Measurements from ENCODE around the gene SLC38A10.

Gene SLC38A10

DNA sequence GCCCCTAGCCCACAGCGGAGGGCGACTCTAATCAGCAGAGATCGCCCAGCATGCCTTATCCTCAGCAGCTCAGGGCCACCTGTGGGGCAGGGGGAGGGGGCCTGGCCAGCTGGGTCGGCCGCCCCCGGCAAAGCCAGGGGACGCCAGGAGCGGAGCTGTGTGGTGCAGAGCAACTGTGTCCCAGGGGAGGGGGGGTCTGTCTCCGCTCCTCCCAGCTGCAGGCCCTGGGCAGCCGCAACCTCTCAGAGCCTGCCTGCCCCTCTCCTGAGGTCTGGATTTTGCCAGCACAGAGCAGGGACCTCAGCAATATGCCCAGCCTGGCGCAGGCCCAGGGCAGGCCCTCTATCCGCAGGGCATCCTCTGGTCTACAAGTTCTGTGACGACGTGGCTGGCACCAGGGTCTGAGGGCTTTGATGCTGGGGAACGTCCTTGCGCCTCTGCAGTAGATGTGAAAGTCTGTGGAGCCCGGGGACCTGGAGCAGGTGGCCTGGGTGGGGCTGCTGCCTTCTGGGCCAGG, 36.5 kb upstream of the SLC38A10 start:
- no peak for DNase-seq

DNA sequence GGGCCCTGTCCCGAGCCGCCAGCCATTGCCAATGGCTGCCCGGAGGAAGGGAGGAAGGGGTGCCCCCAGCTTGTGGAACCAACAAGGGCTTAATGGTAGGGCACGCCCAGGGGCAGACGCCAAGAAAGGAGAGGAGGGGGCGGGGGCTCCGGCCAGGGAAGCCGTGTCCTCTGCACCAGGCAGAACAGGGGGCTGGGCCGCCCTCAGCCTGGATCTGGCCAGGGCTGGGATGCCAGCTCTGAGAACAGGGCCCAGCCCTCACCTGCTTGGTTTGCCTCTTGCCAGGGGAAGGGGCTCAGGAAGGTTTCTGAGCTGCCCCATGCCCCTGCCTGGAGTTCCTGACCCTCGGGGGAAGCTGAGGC, 35.8 kb upstream of the SLC38A10 start:
- DNase-seq: no peak

DNA sequence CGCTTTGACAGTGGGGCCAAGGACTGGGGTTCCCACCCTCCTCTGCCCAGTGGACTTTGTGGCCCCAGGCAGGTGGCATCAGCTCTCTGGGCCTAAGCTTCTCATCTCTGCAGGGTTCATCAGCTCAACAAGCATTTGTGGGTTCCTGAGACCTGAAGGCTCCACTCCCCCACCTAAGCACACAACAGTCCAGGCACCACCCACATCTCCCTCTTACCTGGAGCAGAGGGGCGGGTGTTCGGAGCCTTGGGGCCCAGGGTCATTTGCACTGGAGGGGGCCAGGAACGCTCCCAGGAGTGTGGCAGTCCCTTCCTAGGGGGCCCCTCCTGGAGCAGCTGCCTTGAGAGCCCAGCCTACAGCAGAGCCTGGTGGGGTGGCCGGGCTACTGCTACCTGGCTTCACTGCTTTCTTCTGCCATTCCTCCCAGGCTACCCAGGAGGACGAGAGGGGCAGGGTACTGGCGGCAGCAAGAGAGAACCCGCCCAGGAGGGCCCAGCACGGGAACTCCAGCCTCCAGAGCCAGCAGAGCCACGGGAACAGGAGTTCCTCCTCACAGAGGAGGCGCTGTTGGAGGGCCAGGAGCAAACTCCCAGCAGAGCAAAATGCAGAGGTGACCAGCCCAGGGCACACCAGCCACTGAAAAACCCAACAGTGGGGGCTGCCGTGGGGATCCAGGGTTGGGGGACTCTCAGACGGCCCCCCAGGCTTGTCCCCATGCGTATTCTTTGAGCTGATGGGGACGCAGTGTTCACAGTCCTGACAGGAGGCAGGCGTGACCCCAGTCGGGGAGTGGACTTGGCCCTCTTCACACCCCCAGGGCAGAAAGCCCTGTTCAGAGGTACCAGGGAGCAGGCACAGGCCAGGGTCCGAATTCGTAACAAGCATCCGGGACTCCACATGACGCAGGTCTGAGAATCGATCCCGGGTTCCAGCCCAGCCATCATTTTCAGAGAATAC, 35.1 kb upstream of the SLC38A10 start:
- no peak for DNase-seq

DNA sequence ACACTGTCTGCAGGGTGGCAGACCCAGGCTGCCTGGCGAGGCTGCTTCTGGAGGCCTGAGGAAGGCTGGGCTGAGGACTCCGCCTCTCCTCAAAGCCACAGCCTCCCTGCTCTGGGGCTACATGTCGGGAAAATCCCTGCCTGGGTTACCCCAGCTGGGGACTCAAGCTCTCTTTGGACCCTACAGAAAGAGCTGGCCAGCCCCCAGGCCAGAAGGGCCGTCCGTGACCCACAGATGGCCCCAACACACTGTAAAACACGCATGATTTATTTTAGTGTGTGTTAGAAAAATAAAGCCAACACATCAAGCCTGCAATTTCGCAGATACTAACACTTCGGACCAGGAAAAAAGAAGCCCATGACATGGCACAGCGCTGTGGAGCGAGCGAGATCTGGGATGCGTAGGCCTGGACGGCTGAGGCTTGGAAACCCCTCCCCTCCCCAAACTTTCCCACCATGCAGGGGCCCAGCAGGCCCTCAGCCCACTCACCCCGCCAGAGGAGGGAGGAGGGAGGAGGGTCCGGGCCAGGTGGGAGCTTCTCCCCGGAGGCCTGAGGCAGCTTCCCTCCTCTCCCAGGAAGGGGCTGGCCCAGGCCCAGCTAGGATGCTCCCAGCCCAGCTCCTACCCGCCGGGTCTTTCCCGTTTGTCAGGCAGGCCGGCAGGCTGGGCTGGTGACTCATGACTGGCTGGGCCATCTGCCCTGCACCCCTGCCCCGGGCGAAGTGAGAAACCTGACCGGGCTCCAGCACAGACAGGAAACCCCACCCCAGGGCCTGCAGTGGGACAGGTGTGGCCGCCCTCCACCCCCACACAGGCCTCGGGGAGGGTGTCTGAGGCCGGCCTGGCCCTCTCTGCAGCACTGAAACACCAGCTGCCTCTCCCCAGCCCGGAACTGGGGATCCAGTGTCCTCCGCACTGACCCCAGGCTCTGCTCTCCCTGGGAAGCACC, 34.1 kb upstream of the SLC38A10 start:
- no peak for DNase-seq

DNA sequence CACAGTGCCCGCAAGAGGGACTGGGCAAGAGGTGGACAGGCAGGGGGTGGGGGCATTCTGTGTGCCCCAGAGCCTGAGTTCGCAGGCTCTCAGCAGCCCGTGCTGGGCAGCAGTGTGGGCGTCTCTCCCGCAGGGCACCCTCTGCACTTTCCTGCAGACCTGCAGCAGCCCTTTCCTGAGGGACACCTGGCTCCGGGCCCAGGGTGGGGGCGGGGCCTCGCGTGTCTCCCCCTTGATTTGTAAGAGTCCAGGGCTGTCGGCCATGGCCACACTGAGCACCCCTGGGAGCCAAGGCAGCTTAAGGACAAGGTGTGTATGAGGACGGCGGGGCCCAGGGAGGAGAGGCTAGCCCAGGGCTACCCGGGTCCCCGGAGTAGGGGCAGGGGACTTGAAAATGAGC, 33.4 kb upstream of the SLC38A10 start:
- DNase-seq: no peak

DNA sequence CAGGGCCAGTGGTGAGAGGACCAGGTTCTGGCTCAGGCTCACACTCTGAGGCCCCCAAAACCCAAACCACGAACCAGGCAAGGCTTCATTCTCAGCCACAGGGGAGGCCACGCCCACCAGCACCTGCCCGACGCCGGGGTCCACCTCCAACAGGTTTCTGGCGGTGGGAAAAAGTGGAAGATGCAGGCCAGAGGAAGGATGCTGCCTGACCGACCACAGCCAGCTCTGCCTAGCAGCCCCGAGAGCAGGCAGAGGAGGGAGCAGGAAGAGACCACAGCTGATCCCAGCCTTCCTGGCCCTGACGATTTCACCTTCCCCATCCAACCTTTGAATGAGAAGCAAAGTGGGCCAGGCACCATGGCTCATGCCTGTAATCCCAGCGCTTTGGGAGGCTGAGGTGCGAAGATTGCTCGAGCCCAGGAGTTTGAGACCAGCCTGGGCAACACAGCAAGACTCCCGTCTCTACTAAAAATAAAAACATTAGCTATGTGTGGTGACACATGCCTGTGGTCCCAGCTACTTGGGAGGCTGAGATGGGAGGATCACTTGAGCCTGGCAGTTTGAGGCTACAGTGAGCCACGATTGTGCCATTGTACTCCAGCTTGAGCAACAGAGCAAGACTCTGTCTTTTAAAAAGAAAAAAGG, 30.7 kb upstream of the SLC38A10 start:
- no peak for DNase-seq

DNA sequence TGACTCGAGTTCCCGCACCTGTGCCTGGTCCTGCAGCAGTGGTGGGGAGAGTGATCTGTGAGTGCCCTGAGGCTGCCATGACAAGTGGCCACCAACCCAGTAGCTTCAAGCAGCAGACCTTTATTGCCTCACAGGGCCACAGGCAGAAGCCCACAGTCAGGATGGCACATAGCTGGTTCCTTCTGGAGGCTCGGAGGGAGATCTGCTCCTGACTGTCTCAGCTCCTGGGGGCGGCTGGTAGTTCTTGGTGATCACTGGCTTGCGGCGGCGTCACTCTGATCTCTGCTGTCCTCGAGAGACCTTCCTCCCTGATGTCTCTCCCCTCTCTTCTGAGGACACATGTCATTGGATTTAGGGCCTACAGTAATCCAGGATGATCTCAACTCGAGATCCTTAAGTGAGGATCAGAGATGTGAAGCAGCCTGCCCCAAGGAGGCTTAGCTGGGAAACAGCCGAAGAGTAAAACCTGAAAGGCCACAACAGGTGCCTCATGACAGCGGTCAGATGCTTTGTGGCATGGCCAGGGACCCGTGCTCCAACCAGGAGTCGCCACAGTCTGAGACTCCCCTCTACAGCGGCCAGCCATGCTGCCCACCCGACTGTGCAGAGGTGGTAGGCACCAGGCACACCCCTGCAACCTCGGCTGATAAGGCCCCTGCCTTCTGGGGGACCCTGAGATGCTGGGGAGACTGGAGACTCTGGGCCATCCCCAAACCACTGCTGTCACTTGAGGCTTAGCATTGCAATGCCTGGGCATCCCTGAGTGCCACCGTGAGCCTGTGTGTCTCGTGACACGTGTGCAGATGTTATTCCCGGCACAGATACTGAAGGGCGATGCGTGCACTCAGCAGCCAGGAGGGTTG, 30.0 kb upstream of the SLC38A10 start:
- no peak for DNase-seq

DNA sequence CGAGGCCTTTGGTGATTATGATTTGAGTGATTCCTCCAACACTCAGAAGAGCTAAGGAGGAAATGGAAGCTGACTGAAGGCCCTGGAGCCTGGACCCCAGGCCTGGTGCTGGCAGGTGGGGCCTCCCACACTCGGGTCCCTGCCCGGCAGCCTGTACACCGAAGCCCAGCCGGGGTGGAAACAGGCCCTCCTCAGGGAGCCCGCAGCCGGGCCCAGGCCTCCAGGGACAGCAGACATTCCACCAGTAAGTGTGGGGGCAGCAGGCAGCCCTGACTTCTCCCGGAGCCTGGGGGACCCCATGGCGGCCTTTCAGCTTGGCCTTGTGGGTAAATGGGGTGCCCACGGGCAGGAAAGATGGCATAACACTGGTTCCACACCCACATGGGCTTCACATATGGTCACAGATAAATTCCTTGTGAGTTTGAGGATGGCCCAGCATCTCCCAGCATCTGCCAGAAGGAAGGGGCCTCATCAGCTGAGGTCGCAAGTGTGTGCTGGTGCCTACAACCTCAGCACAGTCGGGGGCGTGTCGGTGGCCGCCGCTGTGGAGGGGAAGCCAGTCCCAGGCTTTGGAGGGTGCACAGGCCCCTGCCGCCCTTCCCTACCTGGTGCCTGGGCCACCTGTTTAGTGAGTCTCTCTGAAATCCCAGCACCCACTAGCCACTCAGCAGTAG, 29.2 kb upstream of the SLC38A10 start:
- DNase-seq: no peak

DNA sequence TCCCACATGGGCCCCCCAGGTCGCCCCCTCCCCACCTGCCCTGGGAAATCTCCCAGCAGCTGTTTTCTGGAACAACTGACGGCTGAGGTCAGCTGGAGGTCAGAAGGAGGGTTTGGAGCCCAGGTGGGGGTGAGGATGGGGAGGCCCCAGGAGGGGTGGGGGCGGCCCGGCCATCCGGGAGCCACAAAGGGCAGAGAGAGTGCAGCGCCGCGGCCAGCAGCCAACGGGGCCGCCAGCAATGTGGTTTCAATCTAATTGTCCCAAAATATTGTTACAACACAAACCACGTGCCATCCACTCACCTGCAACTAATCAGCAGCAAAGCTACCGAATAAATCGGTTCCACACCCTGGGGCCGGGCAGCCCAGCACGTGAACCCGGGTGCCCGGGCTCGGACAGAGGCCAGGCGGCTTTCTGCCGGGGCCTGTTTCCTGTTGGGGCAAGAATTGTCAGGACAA, 28.3 kb upstream of the SLC38A10 start:
- no peak for DNase-seq

DNA sequence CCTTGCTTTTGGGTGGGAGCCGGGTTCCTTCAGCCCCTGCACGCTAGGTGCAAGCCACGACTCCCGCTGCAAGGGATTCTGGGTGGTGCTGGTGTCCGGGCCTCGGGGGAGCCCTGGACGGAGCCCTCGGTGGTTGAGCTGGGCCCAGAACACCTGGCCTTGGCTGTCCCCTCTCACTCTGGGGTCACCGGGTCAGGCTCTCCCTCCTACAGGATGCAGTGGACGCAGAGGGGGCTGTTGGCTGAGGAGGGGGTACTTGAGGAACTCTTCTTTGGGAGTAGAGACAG, 27.9 kb upstream of the SLC38A10 start:
- no peak for DNase-seq

DNA sequence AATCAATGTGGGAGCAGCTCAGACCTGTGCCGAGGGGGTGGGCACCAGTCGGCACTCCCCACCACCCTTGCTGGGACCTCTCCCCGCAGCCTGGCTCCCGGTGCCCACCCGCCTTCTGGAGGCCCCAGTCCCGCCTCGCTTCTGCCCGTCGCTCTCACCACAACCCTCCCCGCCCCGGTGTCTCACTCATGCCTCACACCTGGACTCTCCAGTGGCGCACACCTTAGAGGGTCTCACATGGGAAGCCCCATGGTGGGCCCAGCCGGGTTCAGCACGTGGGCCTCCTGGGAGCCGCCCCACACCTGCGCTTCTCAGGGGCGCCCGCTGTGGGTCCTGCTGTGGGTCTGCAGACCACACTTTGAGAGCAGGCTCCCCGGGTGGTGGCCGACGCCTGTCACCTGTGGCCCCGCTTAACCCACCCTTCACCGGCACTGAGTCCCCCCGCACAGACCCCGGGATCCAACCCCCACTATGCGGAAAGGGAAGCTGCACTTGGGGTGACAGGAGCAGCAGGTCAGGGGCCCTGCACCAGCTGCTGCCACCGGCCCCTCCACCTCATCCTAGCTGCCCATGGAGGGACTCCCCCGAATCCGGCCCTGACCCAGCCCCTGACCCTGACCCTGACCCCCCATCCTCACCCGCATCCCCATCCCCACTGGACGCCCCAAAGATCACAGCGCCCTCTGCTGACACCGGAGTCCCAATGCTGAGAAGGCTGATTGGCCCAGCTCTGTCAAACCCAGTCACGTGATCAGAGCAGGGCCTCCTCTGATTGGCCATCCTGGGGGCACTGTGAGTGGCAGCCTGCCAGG, 27.4 kb upstream of the SLC38A10 start:
- DNase-seq: no peak

DNA sequence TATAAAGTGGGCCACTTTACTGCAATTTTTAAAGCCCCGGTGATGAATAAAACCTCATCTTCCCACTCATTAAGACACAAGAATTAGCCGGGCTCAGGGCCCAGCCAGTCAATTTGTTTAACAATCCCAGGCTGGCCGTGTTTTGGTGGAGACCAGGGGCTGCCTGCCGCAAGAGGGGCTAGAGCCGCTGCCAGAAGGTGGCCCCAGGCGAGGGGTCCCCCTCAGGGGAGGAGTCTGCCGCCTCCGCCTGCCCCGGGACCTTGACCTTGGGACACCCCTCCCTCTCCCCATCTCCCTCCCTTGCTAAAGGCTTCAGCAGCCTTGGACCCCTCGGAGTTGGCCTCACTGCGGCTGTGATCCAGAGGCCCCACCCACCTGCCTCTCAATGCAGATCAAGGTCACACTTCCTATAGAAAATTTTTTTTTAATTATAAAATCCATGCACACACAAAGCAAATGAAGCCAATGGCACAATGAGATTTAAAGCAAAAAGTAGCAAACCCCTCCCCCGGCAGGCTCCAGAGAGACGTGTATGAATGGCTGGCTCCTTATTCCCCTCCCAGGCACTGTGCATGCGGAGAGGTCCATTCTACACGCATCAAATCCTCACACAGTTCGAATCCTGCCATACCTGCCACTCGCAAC, 23.0 kb upstream of the SLC38A10 start:
- no peak for DNase-seq

DNA sequence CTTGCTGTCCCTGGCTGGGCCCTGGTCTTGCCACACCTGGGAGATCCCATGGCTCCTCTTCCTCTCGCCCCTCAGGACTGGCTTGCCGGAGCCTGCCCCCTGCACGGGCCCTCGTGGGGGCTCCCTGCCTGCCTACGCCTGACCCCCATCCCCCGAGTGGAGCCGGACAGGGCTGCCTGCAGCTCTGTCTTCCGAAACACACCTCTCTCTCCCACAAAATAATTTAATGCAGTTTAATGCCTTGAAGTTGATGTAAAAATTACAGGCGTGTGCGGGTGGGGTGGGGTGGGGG, 22.4 kb upstream of the SLC38A10 start:
- no peak for DNase-seq

DNA sequence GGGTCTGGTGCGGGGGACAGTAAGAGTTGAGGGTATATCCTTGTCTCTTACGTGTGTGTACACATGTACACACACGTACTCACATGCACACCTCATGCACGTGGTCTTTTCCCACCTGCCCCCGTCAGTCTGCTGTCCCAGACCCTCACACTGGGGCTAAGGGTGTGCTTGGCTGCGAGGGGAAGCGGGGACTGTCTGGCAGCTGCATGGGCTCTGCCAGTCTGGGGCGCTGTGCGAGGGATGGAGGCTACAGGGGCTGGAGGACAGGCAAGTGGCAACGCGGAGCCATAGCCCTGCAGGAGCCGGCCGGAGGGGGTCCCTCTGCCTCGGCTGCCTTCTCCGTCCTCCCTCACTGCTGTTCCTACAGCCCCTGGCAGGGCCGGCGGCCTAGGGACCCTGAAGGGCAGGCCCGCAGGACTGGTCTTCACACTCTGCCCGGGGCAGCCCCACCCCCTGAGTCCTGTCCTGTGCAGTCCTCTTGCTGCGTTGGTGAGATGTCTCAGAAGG, 20.8 kb upstream of the SLC38A10 start:
- no peak for DNase-seq

DNA sequence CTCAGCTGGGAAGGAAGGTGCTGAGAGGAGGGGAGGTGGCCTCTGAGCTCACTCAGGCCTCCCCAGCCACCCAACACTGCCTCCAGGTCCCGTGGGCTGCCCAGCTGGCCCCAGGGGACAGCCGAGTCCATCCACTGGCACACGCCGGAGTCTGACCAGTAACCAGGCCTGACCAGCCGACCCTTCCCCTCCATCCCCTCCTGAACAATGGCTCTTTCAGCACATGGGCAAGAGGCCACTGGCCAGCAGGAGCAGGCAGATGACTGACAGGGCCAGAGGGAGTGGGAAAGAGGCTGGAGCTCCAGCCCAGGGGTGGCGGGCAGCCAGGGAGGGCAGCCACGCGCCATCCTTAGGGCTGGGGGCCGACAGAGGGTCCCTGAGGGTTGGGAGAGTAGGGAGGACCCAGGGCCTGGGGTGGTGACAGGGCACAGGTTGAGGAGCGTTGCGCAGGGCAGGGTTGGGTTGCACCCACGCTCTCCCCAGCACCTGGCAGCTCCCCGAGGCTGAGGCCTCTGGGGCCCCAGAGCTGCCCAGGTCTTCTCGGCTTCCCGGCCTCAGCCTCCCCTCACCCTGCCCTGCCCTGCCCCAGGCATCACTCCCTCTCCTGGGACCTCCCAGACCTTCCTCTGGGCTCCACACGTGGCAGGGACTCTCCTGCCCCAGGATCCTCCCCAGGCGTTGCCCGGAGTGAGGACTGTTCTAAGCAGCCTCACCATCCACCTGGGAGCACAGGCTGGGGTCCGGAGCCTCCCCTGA, 20.2 kb upstream of the SLC38A10 start:
- DNase-seq: peak in 26 of 51 donors; percentile 8 to 69 (median 30)

DNA sequence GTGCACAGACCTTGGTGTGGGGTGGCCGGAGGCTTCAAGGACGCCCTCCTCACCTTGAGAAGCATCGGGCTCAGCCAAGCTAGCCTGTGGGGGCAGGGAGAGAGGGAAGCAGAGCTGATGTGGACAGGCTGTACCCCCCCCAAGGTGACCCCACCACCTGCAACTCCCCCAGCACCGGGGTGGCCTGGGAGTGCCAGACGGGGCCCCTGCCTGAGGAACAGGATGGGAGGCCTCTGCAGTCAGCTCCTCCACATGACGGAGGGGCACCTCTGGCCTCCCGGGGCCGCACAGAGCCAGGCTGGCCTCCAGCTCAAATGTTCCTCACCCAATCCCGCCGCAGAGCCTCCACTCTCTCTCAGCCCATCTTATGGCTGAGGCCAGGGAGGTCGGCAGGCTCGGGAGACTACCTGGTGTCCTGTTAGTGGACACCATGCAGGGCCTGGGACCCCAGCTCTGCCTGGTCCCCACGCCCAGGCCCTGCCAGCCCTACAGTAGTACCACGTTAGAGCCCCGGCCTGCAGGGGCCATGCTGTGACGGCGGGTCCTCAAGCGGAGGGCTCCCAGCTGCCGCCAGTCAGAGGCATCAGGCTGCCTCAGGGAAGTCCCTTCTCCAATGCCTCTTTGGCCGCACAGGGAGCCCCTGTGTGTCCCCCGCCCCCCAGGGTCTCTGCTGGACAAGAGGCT, 19.4 kb upstream of the SLC38A10 start:
- no peak for DNase-seq

DNA sequence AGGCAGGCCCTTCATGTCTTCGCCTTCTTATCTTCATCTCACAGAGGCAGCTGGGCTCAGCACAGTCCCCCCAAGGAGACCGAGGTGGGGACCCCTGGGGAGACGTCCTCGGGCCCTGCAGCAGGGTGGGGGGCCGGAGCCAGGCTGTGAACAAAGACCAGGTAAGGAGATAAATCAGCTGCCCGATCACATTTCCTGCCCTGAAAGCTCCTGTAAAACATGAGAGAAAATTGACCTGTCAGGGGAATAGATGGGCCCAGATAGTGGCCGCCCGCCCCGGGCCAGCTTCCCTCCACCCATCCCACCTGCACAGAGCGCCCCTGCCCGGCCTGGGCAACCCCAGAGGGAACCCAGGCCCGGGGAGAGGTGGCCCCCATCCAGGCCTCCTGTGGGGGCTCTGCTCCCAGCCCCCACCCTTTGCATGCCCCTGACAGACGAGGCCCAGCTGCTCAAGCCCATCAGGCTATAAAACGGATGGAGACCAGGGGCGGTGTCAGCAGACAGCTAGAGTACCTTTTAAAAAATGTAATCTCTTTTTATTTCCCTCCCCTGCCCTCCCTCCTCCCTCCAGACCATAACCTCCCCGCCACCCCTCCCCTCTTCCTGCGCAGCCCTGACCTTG, 18.8 kb upstream of the SLC38A10 start:
- no peak for DNase-seq

Data from hypothalamus (tissue), 51 donors.